Type B pancreatic cell (in vitro differentiated cells): Measurements from ENCODE around the gene TMEM200C. TPM values are rescaled to one million over a fixed set of nuclear protein-coding genes. Genes with fewer than 3 reads are reported as not detected.

Experiments used
- DNase-seq: peaks from one replicate; pipeline ENCODE4 v3.0.0; 2021; ENCODE audit warnings: mixed read lengths; ENCODE audit not compliant: unreplicated experiment; ENCODE audit errors: extremely low spot score
- H3K27ac Mint-ChIP-seq: 2 replicates; pipeline ENCODE4 v1.8.0; 2021; ENCODE audit warnings: mild to moderate bottlenecking, mixed read lengths
- H3K27me3 Mint-ChIP-seq: 2 replicates; pipeline ENCODE4 v1.8.0; 2021; ENCODE audit warnings: mixed read lengths
- H3K36me3 Mint-ChIP-seq: 2 replicates; pipeline ENCODE4 v1.8.0; 2021; ENCODE audit warnings: mixed read lengths
- H3K4me1 Mint-ChIP-seq: one replicate; pipeline ENCODE4 v1.8.0; 2021; ENCODE audit warnings: mixed read lengths; ENCODE audit not compliant: unreplicated experiment
- H3K4me3 Mint-ChIP-seq: 2 replicates; pipeline ENCODE4 v1.8.0; 2021; ENCODE audit warnings: mild to moderate bottlenecking, mixed read lengths
- H3K9me3 Mint-ChIP-seq: 2 replicates; pipeline ENCODE4 v1.8.0; 2021; ENCODE audit warnings: mixed read lengths
- microRNA-seq: library from miRNA; unstranded; fragments of <30 nt; microRNA quantifications from one replicate; pipeline ENCODE4, GENCODE V29; 2020
- total RNA-seq: library from RNA; stranded (reverse); gene quantifications from 2 replicates; pipeline ENCODE4 v1.2.1, GENCODE V29; 2021; ENCODE audit warnings: low replicate concordance
- TF ChIP-seq, protein P1 (sequence below): fragments of 200-600 bp; sonication (generic); conservative IDR thresholded peaks from 2 replicates; pipeline ENCODE4 v1.5.0; 2021; ENCODE audit warnings: antibody characterized with exemption, mild to moderate bottlenecking

Gene TMEM200C
- total RNA-seq, 1 donor from 2014 or later: 26.1 TPM

DNA sequence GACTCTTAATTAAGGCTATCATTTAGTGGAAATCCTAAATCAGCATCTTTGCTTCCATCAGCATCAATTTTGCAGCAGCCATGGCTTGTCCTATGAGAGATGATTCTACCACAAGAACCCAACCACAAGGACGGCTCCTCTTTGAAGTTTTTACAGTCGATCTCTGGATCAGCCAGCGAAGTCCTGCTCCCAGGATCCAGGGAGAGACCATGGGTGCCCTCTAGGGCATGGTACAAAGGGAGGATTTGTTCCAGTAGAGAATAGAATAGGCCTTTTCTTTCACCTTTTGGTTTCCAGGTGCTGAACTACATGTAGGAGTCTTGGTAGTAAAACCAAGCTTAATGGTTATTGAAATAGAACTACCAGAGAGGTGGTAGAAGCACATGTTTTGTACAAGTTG is 52.7 kb downstream of the TMEM200C start:
- peaks cover 3% of the 10 kb centered on the region for H3K27me3 Mint-ChIP-seq
- H3K9me3 Mint-ChIP-seq: peaks cover 4% of the 10 kb centered on the region
- no peak overlapping the region for H3K27ac Mint-ChIP-seq
- no peak for DNase-seq
- TF ChIP-seq, protein P1, sequence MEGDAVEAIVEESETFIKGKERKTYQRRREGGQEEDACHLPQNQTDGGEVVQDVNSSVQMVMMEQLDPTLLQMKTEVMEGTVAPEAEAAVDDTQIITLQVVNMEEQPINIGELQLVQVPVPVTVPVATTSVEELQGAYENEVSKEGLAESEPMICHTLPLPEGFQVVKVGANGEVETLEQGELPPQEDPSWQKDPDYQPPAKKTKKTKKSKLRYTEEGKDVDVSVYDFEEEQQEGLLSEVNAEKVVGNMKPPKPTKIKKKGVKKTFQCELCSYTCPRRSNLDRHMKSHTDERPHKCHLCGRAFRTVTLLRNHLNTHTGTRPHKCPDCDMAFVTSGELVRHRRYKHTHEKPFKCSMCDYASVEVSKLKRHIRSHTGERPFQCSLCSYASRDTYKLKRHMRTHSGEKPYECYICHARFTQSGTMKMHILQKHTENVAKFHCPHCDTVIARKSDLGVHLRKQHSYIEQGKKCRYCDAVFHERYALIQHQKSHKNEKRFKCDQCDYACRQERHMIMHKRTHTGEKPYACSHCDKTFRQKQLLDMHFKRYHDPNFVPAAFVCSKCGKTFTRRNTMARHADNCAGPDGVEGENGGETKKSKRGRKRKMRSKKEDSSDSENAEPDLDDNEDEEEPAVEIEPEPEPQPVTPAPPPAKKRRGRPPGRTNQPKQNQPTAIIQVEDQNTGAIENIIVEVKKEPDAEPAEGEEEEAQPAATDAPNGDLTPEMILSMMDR: no peak
- no peak overlapping the region for H3K4me3 Mint-ChIP-seq
- H3K36me3 Mint-ChIP-seq: no peaks in the 10 kb centered on the region
- H3K4me1 Mint-ChIP-seq: no peaks in the 10 kb centered on the region

DNA sequence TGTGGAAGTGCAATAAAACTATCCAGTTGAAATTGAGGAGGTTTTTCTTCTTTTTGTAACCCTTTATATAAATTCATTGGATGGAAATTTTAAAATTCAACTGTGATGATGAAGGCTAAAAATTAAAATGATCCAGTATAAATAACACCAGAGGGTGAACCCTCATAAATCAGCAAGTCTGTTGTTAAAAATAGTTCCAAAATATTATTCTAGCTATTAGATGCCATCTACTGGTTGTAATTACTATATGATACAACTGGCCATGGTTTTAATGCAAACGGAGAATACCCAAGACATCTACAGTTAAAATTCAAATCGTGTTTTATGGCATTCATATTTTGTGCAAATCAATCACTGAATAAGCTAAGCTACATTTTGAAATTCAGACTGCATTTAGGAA is 53.8 kb downstream of the TMEM200C start:
- Mint-ChIP-seq H3K9me3 (peaks cover 4% of the 10 kb centered on the region), H3K36me3 (no peaks in the 10 kb centered on the region), H3K27ac (no peak overlapping the region), H3K4me1 (no peaks in the 10 kb centered on the region), H3K27me3 (peaks cover 3% of the 10 kb centered on the region), H3K4me3 (no peak overlapping the region)
- no peak for DNase-seq
- TF ChIP-seq, protein P1: peak; percentile 38

DNA sequence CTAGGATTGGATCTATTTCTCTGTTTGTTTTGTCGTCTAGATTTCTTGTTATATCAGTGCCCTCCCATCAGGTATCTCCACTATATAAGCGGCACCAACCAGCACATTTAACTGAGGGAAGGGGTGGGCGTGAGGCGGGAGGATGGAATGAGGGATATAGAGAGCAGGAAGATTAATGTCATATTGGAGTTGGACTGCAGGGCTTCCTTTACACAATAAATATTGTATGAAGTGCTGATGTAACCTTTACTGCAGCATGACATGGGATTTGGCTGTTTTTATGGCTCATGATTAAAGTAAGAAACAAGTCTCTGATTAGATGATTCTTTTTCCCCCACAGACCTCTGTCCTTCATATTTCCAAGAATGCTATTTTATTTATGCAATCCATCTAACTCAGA is 54.8 kb downstream of the TMEM200C start:
- no peak for DNase-seq
- peaks cover 3% of the 10 kb centered on the region for H3K27me3 Mint-ChIP-seq
- TF ChIP-seq, protein P1: no peak
- no peak overlapping the region for H3K4me3 Mint-ChIP-seq
- H3K36me3 Mint-ChIP-seq: no peaks in the 10 kb centered on the region
- no peaks in the 10 kb centered on the region for H3K4me1 Mint-ChIP-seq
- no peak overlapping the region for H3K27ac Mint-ChIP-seq
- no peaks in the 10 kb centered on the region for H3K9me3 Mint-ChIP-seq

DNA sequence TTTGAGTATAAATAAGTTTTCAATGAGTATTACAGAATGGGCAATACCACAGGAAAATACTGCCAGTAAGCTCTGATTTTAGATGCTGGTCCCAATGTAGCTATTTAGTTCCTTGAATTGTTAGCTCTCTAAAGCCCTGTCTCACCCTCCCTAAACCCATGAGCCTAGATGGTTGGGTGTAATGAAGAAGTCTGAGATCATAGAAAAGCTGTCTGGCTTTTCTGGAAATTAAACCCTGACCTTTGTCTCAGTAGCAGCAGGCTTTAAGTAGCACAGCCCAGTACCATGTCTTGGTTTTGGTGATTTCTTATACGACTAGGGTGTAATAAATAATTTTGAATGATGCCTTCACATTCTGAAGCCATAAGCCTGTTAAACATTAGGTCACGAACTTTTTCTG is 55.3 kb downstream of the TMEM200C start:
- Mint-ChIP-seq H3K36me3 (no peaks in the 10 kb centered on the region), H3K4me3 (no peak overlapping the region), H3K9me3 (no peaks in the 10 kb centered on the region), H3K27me3 (peaks cover 3% of the 10 kb centered on the region), H3K27ac (no peak overlapping the region), H3K4me1 (no peaks in the 10 kb centered on the region)
- DNase-seq: no peak
- TF ChIP-seq, protein P1: no peak

DNA sequence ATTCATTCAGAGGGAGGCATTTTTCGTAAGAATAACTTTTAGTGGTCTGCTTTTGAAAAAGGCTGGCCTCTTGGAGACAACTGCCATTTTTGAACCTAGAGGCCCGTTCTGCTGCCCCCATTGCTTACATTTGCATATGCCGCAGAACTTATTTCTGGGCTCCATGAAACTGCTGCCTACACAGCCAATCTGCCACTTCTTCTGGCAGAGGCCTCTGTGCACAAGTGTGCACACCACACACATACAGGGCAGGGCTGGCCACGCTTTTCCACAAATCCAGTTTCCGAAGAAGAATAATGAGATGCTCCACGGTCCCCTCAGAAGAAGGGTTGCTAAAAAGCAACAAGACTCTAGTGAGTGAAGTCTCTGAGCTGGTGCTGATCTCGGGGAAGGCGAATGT is 56.2 kb downstream of the TMEM200C start:
- TF ChIP-seq, protein P1: no peak

More for the DNA sequence above, 56.2 kb downstream of the TMEM200C start:
- H3K9me3 Mint-ChIP-seq: no peaks in the 10 kb centered on the region
- DNase-seq: no peak
- H3K27me3 Mint-ChIP-seq: peaks cover 3% of the 10 kb centered on the region
- H3K4me3 Mint-ChIP-seq: no peak overlapping the region
- H3K27ac Mint-ChIP-seq: no peak overlapping the region
- H3K4me1 Mint-ChIP-seq: no peaks in the 10 kb centered on the region
- no peaks in the 10 kb centered on the region for H3K36me3 Mint-ChIP-seq

Small RNAs within 50 kb of the gene (microRNA-seq; reads per million reads assigned to microRNA genes)
- not detected for gene MIR3976
